HG02610 (cell line): Measurements from ENCODE around the gene PDE4B.
"Not testable (repeated sequence)": the region's sequence is repeated elsewhere in the genome, so short reads cannot be mapped to it uniquely, and the experiment has no call there.

Experiments used
- ATAC-seq: cut with Tn5 transposase; IDR thresholded peaks from one replicate; pipeline ENCODE4 v1.9.1; 2021; ENCODE audit warnings: mild to moderate bottlenecking, moderate library complexity; ENCODE audit not compliant: unreplicated experiment

PDE4B gene

DNA sequence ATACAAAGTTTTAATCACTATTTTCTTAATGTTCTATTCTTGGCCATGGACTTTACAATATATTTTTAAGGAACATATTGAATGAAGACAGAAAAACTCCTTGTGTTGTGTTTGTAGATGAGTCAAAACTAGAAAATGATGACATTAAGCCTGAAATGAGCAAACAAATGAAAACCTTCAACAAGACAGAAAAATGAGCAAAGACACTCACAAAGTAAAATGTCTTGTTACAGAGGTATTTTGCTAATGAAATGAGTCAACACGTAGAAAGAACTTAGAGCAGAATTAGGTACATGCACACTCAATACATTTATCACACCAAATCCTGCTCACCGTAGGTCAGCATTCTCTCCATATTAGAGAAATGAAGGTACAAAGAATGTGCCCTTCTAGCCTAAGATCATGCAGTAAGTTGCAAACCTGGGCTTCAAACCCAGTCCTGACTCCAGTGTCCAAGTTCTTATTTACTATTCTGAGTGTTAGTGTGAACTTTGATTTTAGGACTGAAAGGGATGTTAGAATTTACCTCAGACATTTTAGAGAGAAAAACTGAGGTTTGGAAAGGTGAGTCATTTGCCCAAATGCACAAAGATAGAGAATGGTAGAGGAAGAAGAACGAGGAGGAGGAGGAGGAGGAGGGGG lies 607.3 kb downstream of the PDE4B start:
- peak; percentile 22 for ATAC-seq

- ATAC-seq = no peak
Measured at GRCh38 chr1:66400660-66401059, 608.0 kb downstream of the PDE4B start.

DNA sequence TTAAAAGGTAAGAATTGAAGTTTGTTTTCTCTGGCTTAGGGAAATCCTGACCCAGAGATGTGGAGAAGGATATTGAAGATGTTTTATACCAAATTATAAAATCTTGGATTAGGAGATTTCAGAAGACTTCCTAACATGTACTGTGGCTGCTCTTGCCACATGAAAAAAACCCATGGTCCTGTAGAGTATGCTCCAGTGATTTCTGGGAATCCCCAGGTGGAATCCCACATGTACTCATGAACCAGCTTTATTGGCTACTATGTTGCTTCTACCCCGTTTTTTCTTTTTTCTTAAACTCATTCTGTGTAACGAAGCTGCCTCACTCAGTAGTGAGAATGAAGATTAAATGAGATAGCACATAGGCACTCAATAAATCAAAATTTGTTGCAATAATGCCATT lies 608.5 kb downstream of the PDE4B start:
- ATAC-seq = no peak

DNA sequence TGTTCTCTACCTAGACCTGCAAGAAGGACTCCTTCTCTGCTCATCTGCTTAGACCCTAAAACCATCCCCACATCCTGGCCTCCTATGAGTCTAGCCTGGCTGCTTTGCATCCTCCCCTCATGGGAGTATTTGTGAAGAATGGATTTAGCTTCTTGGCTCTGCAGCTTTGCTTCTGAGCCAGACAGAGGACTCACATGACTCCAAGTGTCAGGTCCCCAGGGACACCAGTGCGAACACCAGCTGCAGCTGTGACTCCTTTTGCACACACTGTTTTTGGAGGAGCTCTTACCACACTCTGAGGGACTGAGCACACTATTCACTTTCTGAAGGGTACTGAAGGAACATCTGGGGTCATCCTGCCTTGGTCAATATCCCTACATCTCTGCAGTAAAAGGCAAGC lies 609.5 kb downstream of the PDE4B start:
- ATAC-seq = peak; percentile 74

DNA sequence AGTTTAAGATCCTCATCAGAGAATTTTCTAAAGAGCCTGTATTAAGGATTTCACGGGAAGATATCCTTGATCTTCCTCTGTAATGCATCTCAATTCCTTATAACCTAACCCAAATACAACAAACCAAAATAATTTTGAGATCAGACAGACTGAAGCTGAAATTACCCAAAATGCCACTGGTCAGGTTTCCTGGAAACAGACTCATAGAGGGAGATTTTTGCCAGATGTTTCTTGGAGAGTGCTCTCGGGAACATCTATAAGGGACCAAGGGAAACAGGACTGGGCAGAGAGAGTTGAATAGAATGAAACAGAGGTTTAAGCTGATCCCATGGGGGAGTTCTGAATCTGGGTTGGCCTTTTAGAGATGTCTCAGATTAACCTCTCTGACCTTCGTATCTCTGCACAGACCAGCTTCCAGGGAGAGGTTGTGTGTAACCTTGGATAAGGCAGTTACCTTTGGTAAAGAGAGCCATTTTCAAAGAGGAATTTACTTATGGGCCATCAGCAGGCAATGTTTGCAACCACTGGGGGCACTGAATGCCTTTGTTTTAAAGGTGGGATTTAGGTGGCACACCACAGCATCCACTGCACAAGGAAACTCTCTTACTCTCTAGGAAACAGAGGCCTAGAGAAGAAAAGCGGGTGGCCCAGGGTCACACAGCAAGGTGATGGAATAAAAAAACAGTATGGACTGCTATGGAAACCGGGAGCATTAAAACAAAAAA lies 610.5 kb downstream of the PDE4B start:
- no peak for ATAC-seq

- no peak for ATAC-seq
Measured at GRCh38 chr1:66405061-66405460, 612.4 kb downstream of the PDE4B start.

- ATAC-seq = not testable (repeated sequence)
Measured at GRCh38 chr1:66411449-66411848, 618.8 kb downstream of the PDE4B start.

DNA sequence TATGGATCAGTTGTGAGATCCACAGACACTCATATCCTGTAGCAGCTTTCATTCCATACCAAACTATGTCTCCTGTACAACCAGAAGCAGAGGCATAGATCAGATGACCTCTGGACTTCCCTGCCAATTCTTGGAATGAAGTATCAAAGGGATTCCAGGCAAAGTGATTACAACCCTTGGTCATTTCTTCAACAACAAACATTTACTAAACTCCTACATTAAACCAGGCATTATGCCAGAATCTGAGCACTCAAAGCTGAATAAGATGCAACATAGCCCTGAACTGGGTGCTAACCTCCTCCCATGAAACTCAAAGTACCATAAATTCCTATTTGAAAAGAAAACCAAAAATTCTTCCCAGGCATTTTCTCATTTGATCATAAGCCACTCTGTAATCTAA lies 620.0 kb downstream of the PDE4B start:
- ATAC-seq = no peak

DNA sequence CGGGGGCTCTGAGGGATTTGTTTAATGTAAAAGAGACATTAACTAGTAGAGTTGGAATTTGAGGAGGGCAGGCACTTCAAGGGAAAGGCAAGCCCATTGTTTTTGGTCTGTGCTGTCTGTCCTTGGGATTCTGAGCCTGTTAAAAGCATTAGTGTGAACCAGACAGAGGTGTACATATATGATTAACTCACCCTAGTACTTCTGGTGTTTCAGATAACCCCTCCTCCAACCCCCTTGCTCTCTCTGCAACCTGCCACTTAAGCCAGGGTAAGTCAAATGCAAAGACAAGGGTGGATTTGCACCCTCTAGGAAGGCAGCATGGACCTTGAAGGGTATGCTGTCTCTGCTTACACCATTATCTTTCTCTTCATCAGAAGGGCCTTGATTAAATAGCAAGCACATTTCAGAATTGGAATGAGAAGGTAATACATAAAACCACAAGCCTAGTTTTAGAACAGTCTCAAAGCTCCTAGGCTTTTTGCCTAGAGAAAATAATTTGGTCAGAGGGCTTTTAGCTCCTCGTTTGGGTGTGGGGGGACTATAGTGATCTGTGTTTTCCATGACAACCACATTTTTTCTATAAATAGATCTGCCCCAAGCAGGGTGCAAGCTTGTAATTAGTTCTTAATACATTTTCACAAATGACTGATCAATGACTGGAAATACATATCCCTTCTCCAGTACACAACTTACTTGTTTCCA lies 620.6 kb downstream of the PDE4B start:
- no peak for ATAC-seq

GRCh38 chr1:66413838-66414175 lies 621.1 kb downstream of the PDE4B start:
- ATAC-seq = no peak

GRCh38 chr1:66415281-66415680 lies 622.6 kb downstream of the PDE4B start:
- ATAC-seq = no peak

DNA sequence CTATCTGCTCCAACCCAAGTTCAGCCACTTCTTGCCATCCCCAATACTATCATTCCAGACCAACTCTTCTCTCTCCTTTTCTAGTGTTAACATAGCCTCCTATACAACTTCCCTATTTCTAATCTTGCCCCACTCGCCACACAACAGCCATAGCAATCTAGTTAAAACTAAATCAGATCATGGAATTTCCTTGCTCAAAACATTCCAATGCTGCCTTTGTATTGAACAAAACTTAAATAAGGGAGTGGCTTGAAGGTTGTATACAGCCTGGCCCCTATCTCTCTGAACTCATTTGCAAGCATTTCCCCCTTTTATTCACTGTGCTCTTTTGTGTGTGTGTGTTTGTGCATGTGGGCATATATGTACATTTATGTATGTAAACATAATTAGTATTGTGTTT lies 623.2 kb downstream of the PDE4B start:
- no peak for ATAC-seq

DNA sequence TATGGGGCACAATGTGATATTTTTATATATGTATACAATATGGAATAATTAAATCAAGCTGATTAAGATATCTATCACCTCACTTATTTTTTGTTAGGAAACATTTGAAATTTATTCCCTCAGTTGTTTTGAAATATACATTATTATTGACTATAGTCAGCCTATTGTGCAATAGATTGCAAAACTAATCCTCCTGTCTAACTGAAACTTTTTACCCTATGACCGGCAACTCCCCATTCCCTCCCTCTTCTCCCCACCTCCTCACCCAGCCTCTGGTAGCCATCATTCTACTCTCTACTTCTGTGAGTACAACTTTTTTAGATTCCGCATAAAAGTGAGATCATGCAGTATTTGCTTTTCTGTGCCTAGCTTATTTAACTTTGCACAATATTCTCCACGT lies 623.6 kb downstream of the PDE4B start:
- ATAC-seq = no peak

GRCh38 chr1:66418021-66418420 lies 625.3 kb downstream of the PDE4B start:
- ATAC-seq = no peak

DNA sequence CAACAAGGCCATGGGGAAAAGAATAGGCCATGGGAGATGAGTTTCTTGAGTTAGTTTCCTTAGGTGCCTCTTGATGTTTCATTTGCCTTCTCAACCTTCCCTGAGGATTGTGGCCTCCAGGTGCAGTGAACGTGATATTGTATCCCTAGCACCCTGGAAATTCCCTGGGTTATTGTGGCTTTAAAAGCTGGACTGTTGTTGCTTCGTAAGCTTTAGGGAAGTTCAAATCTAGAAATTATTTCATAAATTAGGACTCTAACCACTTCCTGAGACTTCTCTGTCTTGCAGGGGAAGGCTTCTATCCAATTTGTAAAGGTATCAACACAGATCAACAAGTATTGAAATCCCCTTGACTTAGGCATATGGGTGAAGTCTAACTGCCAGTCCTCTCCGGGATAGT lies 627.5 kb downstream of the PDE4B start:
- not testable (repeated sequence) for ATAC-seq

- ATAC-seq = not testable (repeated sequence)
Measured at GRCh38 chr1:66420906-66421305, 628.2 kb downstream of the PDE4B start.

DNA sequence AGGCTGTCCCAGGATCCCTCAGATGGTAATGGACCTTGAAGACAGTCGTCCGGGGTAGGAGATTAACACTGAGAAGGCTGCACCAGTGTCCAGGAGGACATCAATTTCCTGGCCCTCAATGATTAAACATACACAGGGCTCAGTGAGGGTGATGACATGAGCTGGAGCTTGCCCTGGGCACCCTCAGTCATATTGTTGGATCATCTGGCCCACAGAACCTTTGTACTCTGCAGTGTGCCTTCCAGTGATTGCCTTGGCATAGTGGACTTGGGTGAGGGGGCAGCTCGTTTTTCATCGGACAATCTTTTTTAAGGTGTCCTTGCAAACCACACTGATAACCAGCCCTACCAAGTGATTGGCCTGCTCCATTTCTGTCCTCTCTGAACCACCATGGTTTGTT lies 630.1 kb downstream of the PDE4B start:
- ATAC-seq = no peak
